Dermis microvascular lymphatic vessel endothelial cell (primary cell): ENCODE data around the gene SPEM2. TPM values are rescaled to one million over a fixed set of nuclear protein-coding genes. Genes with fewer than 3 reads are reported as not detected.
"Not testable (repeated sequence)": the region's sequence is repeated elsewhere in the genome, so short reads cannot be mapped to it uniquely, and the experiment has no call there.

Experiments used
- DNase-seq, 2 donors: peaks; one replicate each; pipeline versions ENCODE4 v3.0.0 to v3.0.0-alpha.2; 2010; ENCODE audit warnings: low read depth in 2 of 2
- total RNA-seq: library from RNA; depleted of rRNA; stranded (reverse); fragments of >200 nt; gene quantifications from 2 replicates; pipeline ENCODE4 v1.2.1, GENCODE V29; 2014

Gene SPEM2
- total RNA-seq, 1 donor from 2014 or later = not detected

GRCh38 chr17:7471729-7472128, 46.3 kb downstream of the SPEM2 start:
- no peak for DNase-seq

- not testable (repeated sequence) for DNase-seq
These were observed 49.4 kb downstream of the SPEM2 start for GRCh38 chr17:7474767-7475166.

GRCh38 chr17:7475764-7476422, 50.5 kb downstream of the SPEM2 start:
- peak in 1 of 2 donors; percentile 51 for DNase-seq

- peak in 1 of 2 donors; percentile 67 for DNase-seq
These were observed 51.1 kb downstream of the SPEM2 start for GRCh38 chr17:7476494-7476893.

- no peak for DNase-seq
These were observed 51.5 kb downstream of the SPEM2 start for GRCh38 chr17:7476951-7477350.

Other genes starting within 250 kb of the SPEM2 start
- 14.8 and 26.2 TPM in 2 replicates for gene ASGR1, start 246.2 kb upstream of the SPEM2 start, total RNA-seq
- gene DLG4, start 205.8 kb upstream of the SPEM2 start, total RNA-seq = 5.3 and 11.4 TPM in 2 replicates
- 219 and 341 TPM in 2 replicates for gene ACADVL, start 205.7 kb upstream of the SPEM2 start, total RNA-seq
- 28.6 and 37.0 TPM in 2 replicates for gene DVL2, start 191.1 kb upstream of the SPEM2 start, total RNA-seq
- 29.7 and 45.6 TPM in 2 replicates for gene PHF23, start 186.2 kb upstream of the SPEM2 start, total RNA-seq
- gene GABARAP, start 183.2 kb upstream of the SPEM2 start, total RNA-seq = 92.6 and 197 TPM in 2 replicates
- gene CTDNEP1, start 173.9 kb upstream of the SPEM2 start, total RNA-seq = 25.9 and 35.5 TPM in 2 replicates
- 31.8 and 34.6 TPM in 2 replicates for gene ELP5, start 173.4 kb upstream of the SPEM2 start, total RNA-seq
- gene CLDN7, start 163.1 kb upstream of the SPEM2 start, total RNA-seq = 1.0 and 2.7 TPM in 2 replicates
- gene SLC2A4, start 143.9 kb upstream of the SPEM2 start, total RNA-seq = 0.76 and 0.90 TPM in 2 replicates
- 0.25 and 0.26 TPM in 2 replicates for gene YBX2, start 131.0 kb upstream of the SPEM2 start, total RNA-seq
- gene EIF5A, start 118.0 kb upstream of the SPEM2 start, total RNA-seq = 540 and 622 TPM in 2 replicates
- 19.1 and 28.3 TPM in 2 replicates for gene GPS2, start 110.3 kb upstream of the SPEM2 start, total RNA-seq
- gene NEURL4, start 96.3 kb upstream of the SPEM2 start, total RNA-seq = 9.1 and 15.0 TPM in 2 replicates
- gene ACAP1, start 89.1 kb upstream of the SPEM2 start, total RNA-seq = 0.26 and 1.0 TPM in 2 replicates
- gene KCTD11, start 73.5 kb upstream of the SPEM2 start, total RNA-seq = 2.3 and 3.4 TPM in 2 replicates
- gene TMEM95, start 70.5 kb upstream of the SPEM2 start, total RNA-seq = not detected in 2 replicates
- gene TNK1, start 44.5 kb upstream of the SPEM2 start, total RNA-seq = 2.1 and 2.3 TPM in 2 replicates
- gene PLSCR3, start 31.1 kb upstream of the SPEM2 start, total RNA-seq = 13.5 and 34.0 TPM in 2 replicates
- 127 and 212 TPM in 2 replicates for gene TMEM256, start 21.5 kb upstream of the SPEM2 start, total RNA-seq
- 1.4 and 3.0 TPM in 2 replicates for gene NLGN2, start 17.8 kb upstream of the SPEM2 start, total RNA-seq
- not detected in 2 replicates for gene SPEM1, start 5.3 kb upstream of the SPEM2 start, total RNA-seq
- gene SPEM3, start 3.2 kb downstream of the SPEM2 start, total RNA-seq = not detected in 2 replicates
- gene TMEM102, start 9.8 kb downstream of the SPEM2 start, total RNA-seq = 6.8 and 10.1 TPM in 2 replicates
- 0.13 and 0.38 TPM in 2 replicates for gene FGF11, start 13.9 kb downstream of the SPEM2 start, total RNA-seq
- 7.2 and 10.0 TPM in 2 replicates for gene CHRNB1, start 19.4 kb downstream of the SPEM2 start, total RNA-seq
- 6.7 and 11.3 TPM in 2 replicates for gene ZBTB4, start 54.0 kb downstream of the SPEM2 start, total RNA-seq
- gene SLC35G6, start 55.8 kb downstream of the SPEM2 start, total RNA-seq = not detected in 2 replicates
- 56.5 and 87.0 TPM in 2 replicates for gene POLR2A, start 58.8 kb downstream of the SPEM2 start, total RNA-seq
- gene TNFSF12, start 123.4 kb downstream of the SPEM2 start, total RNA-seq = 4.7 and 9.4 TPM in 2 replicates
- gene TNFSF13, start 133.1 kb downstream of the SPEM2 start, total RNA-seq = 0.25 and 0.26 TPM in 2 replicates
- 61.2 and 74.1 TPM in 2 replicates for gene SENP3, start 136.3 kb downstream of the SPEM2 start, total RNA-seq
- gene CD68, start 154.0 kb downstream of the SPEM2 start, total RNA-seq = 0.77 and 1.5 TPM in 2 replicates
- 70.0 and 98.1 TPM in 2 replicates for gene MPDU1, start 158.2 kb downstream of the SPEM2 start, total RNA-seq
- 0.13 TPM in 2 replicates for gene SOX15, start 164.5 kb downstream of the SPEM2 start, total RNA-seq
- gene FXR2, start 189.3 kb downstream of the SPEM2 start, total RNA-seq = 29.4 and 35.4 TPM in 2 replicates
- 27.6 and 37.3 TPM in 2 replicates for gene SAT2, start 202.2 kb downstream of the SPEM2 start, total RNA-seq
- gene SHBG, start 204.5 kb downstream of the SPEM2 start, total RNA-seq = 0.13 TPM in 1 of 2 replicates, not detected in the other
- not detected in 2 replicates for gene ATP1B2, start 225.3 kb downstream of the SPEM2 start, total RNA-seq